Small intestine (tissue), 7 donors: ENCODE results near the gene SMTNL2. TPM values are rescaled to one million over a fixed set of nuclear protein-coding genes. Genes with fewer than 3 reads are reported as not detected.

Source experiments
- DNase-seq, 2 donors: peaks; one replicate each; pipeline versions ENCODE4 v3.0.0 to v3.0.0-alpha.2; 2013
- FAIRE-seq: peaks from 2 replicates; lab custom pipeline; 2012; peaks lifted over from hg19 to GRCh38; lab: Jason Lieb, UNC
- H3K27ac ChIP-seq, 3 donors: one replicate each; pipeline ENCODE4 v1.5.1; 2013; ENCODE audit warnings: low read length in 2 of 3, mild to moderate bottlenecking in 2 of 3, control low read depth in 1 of 3, inconsistent platforms in 1 of 3, low read depth in 1 of 3, moderate library complexity in 1 of 3
- H3K27me3 ChIP-seq, 3 donors: one replicate each; pipeline ENCODE4 v1.6.1; 2013; ENCODE audit warnings: low read length in 3 of 3, inconsistent platforms in 1 of 3; ENCODE audit not compliant: control insufficient read depth in 3 of 3, insufficient read depth in 3 of 3
- H3K36me3 ChIP-seq, 3 donors: one replicate each; pipeline ENCODE4 v1.6.1; 2013; ENCODE audit warnings: low read length in 3 of 3, inconsistent platforms in 1 of 3, low read depth in 1 of 3, mild to moderate bottlenecking in 1 of 3, moderate library complexity in 1 of 3; ENCODE audit not compliant: control insufficient read depth in 3 of 3, insufficient read depth in 2 of 3
- H3K4me1 ChIP-seq, 3 donors: one replicate each; pipeline ENCODE4 v1.6.1; 2013; ENCODE audit warnings: low read length in 2 of 3, inconsistent platforms in 1 of 3, low read depth in 1 of 3, mild to moderate bottlenecking in 1 of 3, moderate library complexity in 1 of 3; ENCODE audit not compliant: control insufficient read depth in 3 of 3, insufficient read depth in 2 of 3
- H3K4me3 ChIP-seq, 3 donors: one replicate each; pipeline ENCODE4 v1.5.1; 2013; ENCODE audit warnings: low read length in 3 of 3, control low read depth in 1 of 3, inconsistent platforms in 1 of 3, low read depth in 1 of 3, mild to moderate bottlenecking in 1 of 3, moderate library complexity in 1 of 3
- H3K9me3 ChIP-seq, 2 donors: one replicate each; pipeline ENCODE4 v1.6.1; 2013; ENCODE audit warnings: low read depth in 1 of 2, low read length in 1 of 2; ENCODE audit not compliant: control insufficient read depth in 2 of 2, insufficient read depth in 1 of 2
- WGBS, 3 donors: extraction: QIAGEN DNeasy Blood & Tissue Kit; methylation state at CpG; one replicate each; pipeline ENCODE4 v1.1.7; 2013; 5-methylcytosine and 5-hydroxymethylcytosine counted together
- polyA plus RNA-seq, 4 donors: library from polyadenylated mRNA; stranded (reverse) in 3 of 4; unstranded in 1 of 4; fragments of 200-250 nt in 3 of 4; fragments of 120-200 nt in 1 of 4; gene quantifications; one replicate each; pipeline versions ENCODE4 v1.2.1 to v1.2.3, GENCODE V29; 2013
- donor health status: healthy with polysubstance abuse.
- donor health status: control.
- donor health status: control.
- donor health status: Bipolar disorder and iron deficiency.
- donor health status: healthy.

The SMTNL2 gene
- polyA plus RNA-seq, 4 donors: 1.5 to 10.4 TPM; not detected in 2

DNA sequence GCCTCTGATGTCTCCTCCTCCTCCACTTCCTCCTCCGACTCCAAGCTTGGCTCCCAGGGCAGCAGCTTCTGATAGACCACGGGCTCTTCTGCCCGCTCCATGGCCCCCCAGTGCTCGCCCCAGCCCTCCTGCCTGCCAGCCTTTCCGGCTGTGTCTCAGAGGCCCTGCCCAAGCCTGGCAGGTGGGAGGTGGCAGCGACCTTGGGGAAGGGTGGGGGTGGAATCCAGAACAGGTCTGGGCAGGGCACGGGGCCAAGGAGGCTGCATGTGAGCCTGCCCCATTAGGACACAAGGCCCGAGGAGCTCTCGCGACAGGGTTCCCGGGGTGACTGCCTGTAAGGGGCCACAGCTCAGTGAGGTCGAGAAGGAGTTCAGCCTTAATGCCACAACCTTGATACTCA lies 23.9 kb upstream of the SMTNL2 start, which contains the start of gene GGT6:
Gene GGT6 (minus strand): TSS at position 157 of the 400 bp plus-strand sequence. CDS start 56 bp downstream, at position 101.
- H3K4me1 ChIP-seq: peaks cover 9 to 45% (median 9%) of the 10 kb centered on the region in 3 donors
- H3K27me3 ChIP-seq: no peaks in the 10 kb centered on the region
- DNase-seq (peak; percentile 54 to 87), FAIRE-seq (no peak)
- no peaks in the 10 kb centered on the region for H3K9me3 ChIP-seq
- WGBS, 3 donors: 21 to 62% (median 52%) methylated on average over 12 of the region's 12 CpGs
- H3K36me3 ChIP-seq: no peaks in the 10 kb centered on the region
- peak within 1 kb of the TSS in 2 of 3 donors; percentile 32 to 50 for H3K4me3 ChIP-seq
- peak within 1 kb of the TSS; percentile 53 to 90 (median 84) for H3K27ac ChIP-seq

DNA sequence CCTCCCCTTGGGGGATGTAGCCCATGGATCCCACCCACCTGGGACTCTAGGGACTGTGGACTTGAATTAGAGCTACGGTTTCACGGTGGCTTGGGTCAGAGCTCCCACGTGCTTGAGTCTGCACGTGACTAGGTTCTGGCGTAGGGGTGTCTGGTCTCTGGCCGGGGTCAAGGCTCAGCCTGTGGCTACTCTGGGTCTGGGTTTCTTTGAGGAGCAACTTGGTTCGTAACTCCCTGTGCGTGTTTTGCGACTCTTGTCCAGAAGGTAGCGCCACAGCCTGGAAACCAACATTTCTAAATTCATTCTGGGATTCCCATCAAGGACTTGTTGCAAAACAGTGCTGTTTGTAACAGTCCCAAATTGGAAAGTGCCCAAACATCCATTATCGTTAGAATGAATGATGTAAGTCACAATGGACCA lies 23.5 kb upstream of the SMTNL2 start:
- Histone ChIP-seq H3K36me3 (no peaks in the 10 kb centered on the region), H3K4me1 (peaks cover 8 to 45% (median 8%) of the 10 kb centered on the region in 3 donors), H3K9me3 (no peaks in the 10 kb centered on the region), H3K4me3 (no peak overlapping the region), H3K27me3 (no peaks in the 10 kb centered on the region), H3K27ac (peak overlapping the region; percentile 13 to 90 (median 84))
- FAIRE-seq (no peak), DNase-seq (no peak)
- 22 to 56% (median 43%) methylated on average over 11 of the region's 11 CpGs for WGBS, 3 donors

DNA sequence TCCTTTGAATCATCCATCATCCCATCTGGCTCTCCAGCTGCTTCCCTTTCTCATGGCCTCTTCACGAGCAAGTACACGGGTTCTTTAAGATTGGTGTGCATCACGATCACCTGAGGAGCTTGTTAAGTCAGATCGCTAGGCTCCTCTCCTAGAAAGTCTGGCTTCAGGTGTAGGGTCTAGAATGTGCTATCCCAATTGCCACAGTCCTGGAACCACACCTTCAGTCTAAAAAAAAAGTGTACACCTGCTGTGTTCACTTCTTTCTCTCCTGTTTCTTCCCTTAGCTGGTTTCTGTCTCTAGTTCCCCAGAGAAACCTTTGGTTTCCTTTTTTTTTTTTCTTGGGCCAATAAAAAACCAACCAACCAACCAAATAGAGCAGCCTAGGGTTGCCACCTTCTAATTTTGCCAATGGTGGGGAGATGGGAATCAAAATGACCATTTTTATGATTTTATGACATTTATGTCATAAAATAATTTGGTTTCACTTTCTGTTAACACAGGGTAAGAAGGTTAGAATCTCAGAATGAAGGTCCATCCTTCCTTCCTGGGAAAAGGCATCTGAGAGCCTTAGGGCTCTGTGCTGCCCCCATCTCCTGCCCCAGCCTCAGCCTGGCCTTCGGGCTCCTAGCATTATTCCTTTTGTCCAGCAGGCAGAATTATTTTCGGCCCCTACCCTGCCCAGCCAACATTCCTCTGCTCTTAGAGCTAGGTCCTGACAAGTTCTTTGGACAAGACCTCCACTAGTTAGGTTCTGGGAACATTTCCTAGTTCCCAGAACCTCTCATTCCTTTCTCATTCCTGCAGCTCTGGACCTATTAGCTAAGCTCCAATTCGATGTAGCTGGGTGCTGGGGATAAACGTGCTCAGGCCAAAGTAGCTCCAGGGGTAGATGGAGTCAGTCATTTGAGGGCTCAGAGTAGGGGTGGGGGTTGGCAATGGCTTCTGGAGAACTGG lies 22.0 kb upstream of the SMTNL2 start:
- H3K4me3 ChIP-seq: no peak overlapping the region
- peak; percentile 76 to 85 for DNase-seq

GRCh38 chr17:4565209-4566141 lies 18.9 kb upstream of the SMTNL2 start:
- FAIRE-seq: no peak
- H3K27ac ChIP-seq: peak overlapping the region in 2 of 3 donors; percentile 46 to 56
- H3K4me3 ChIP-seq: no peak overlapping the region
- H3K27me3 ChIP-seq: no peaks in the 10 kb centered on the region
- no peaks in the 10 kb centered on the region for H3K36me3 ChIP-seq
- H3K4me1 ChIP-seq: peaks cover 3 to 28% (median 5%) of the 10 kb centered on the region in 3 donors
- peak; percentile 91 to 95 for DNase-seq
- no peaks in the 10 kb centered on the region for H3K9me3 ChIP-seq
- WGBS, 3 donors: 23 to 31% (median 25%) methylated on average over 16 of the region's 16 CpGs

More for the DNA sequence above, 22.0 kb upstream of the SMTNL2 start:
- H3K36me3 ChIP-seq: no peaks in the 10 kb centered on the region
- H3K27ac ChIP-seq: peak overlapping the region; percentile 67 to 87 (median 79)
- H3K4me1 ChIP-seq: peaks cover 5 to 44% (median 5%) of the 10 kb centered on the region in 3 donors
- WGBS, 3 donors: 23 to 52% (median 36%) methylated on average over 8 of the region's 8 CpGs
- no peaks in the 10 kb centered on the region for H3K27me3 ChIP-seq
- FAIRE-seq: peak; percentile 65
- no peaks in the 10 kb centered on the region for H3K9me3 ChIP-seq

DNA sequence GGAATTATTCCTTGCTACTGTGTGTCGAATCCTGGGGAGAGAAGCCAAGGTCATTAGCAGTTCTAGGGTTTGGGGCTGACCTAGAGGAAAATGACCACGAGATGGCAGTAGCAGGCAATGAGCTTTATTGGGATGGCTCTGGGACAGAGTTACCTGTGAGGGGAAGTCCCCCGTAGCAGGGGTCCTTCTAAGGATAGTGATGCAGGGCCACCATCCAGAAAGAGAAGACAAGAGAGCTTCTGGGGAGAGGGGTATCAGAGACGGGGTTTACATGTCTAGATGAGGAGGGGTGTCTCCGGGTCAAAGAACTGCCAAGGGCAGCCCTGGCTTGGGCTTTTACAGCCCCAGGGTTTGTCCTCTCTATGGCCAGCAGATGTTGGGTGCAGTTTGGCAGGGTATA lies 17.5 kb upstream of the SMTNL2 start:
- H3K27ac ChIP-seq: no peak overlapping the region
- H3K27me3 ChIP-seq: no peaks in the 10 kb centered on the region
- H3K4me1 ChIP-seq: peaks cover 0 to 16% (median 2%) of the 10 kb centered on the region in 3 donors
- no peaks in the 10 kb centered on the region for H3K9me3 ChIP-seq
- FAIRE-seq (no peak), DNase-seq (peak; percentile 77 to 82)
- WGBS, 3 donors: 13 to 24% (median 20%) methylated on average over 5 of the region's 5 CpGs
- H3K4me3 ChIP-seq: no peak overlapping the region
- H3K36me3 ChIP-seq: no peaks in the 10 kb centered on the region

DNA sequence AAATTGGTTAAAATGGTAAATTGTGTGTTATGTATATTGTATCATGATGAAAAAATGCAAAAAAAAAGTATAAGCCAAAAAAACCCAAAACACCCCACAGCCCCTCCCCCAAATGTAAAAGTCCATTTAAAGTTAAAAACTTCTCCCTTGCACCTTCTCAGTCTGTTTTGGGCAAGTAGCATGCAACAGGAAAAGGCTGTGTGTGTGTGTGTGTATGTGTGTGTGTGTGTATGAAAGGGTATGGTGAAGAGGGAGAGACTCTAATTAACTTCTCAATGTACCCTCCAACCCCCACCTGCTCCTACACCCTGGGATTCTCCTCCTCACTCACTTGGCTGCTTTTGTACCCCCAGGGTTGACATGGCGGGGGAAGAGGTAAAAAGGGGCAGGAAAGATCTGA lies 14.7 kb upstream of the SMTNL2 start:
- Histone ChIP-seq H3K27me3 (no peaks in the 10 kb centered on the region), H3K4me1 (peaks cover 0 to 7% (median 0%) of the 10 kb centered on the region in 3 donors), H3K9me3 (no peaks in the 10 kb centered on the region), H3K4me3 (no peak overlapping the region), H3K27ac (no peak overlapping the region), H3K36me3 (no peaks in the 10 kb centered on the region)
- DNase-seq (no peak), FAIRE-seq (no peak)
- WGBS, 3 donors: 96 to 100% (median 100%) methylated on average over 1 of the region's 1 CpG

- FAIRE-seq (no peak), DNase-seq (no peak)
- no peaks in the 10 kb centered on the region for H3K27me3 ChIP-seq
- no peak overlapping the region for H3K4me3 ChIP-seq
- no peak overlapping the region for H3K27ac ChIP-seq
- H3K36me3 ChIP-seq: no peaks in the 10 kb centered on the region
- peaks cover 0 to 11% (median 0%) of the 10 kb centered on the region in 3 donors for H3K4me1 ChIP-seq
- WGBS, 3 donors: 76 to 78% (median 78%) methylated on average over 9 of the region's 9 CpGs
- H3K9me3 ChIP-seq: no peaks in the 10 kb centered on the region
These were observed 12.2 kb upstream of the SMTNL2 start for GRCh38 chr17:4572131-4572530.

DNA sequence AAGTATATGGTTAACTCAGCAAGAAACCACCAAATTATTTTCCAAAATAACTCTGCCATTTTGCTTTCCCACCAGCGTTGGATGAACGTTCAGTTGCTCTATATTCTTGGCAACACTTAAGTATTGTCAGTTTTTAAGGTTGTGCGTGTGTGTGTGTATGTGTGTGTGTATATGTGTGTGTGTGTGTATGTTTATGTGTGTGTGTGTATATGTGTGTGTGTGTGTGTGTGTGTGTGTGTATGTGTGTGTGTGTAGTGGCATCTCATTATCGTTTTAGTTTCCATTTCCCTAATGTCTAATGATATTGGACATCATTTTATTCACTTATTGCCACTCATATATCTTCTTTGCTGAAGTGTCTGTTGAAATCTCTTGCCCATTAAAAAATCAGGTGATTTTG lies 11.2 kb upstream of the SMTNL2 start:
- no peak for FAIRE-seq
- Histone ChIP-seq H3K27ac (no peak overlapping the region), H3K4me1 (peaks cover 0 to 17% (median 0%) of the 10 kb centered on the region in 3 donors)

More for the DNA sequence above, 11.2 kb upstream of the SMTNL2 start:
- Histone ChIP-seq H3K27me3 (no peaks in the 10 kb centered on the region), H3K4me3 (no peak overlapping the region), H3K9me3 (no peaks in the 10 kb centered on the region), H3K36me3 (no peaks in the 10 kb centered on the region)
- 69 to 82% (median 80%) methylated on average over 4 of the region's 4 CpGs for WGBS, 3 donors
- DNase-seq: no peak
